ENCODE measurements around the gene TARBP1.

TARBP1 gene

GRCh38 chr1:234458352-234459017 is 20.5 kb downstream of the TARBP1 start:
- H3K9me3 ChIP-seq (ENCODE audit: low read length) = no peaks in the 10 kb centered on the region
- H3K4me1 ChIP-seq (ENCODE audit: insufficient read depth, low read length) = no peaks in the 10 kb centered on the region
- H3K27me3 ChIP-seq (ENCODE audit: control insufficient read depth in 1 of 2, insufficient read depth in 2 of 2, low read length in 2 of 2) = no peaks in the 10 kb centered on the region
- H3K36me3 ChIP-seq (ENCODE audit: insufficient read depth, low read length) = peaks cover 7% of the 10 kb centered on the region
- no peak overlapping the region for H3K9ac ChIP-seq (ENCODE audit: low read length)
- H3K27ac ChIP-seq (ENCODE audit: low read depth, low read length) = no peak overlapping the region
- no peak overlapping the region for H3K4me3 ChIP-seq (ENCODE audit: low read depth in 1 of 2, low read length in 2 of 2)

GRCh38 chr1:234454926-234455325 is 24.1 kb downstream of the TARBP1 start:
- H3K9ac ChIP-seq (ENCODE audit: low read length) = no peak overlapping the region
- no peaks in the 10 kb centered on the region for H3K9me3 ChIP-seq (ENCODE audit: low read length)
- H3K27ac ChIP-seq (ENCODE audit: low read depth, low read length) = no peak overlapping the region
- no peaks in the 10 kb centered on the region for H3K4me1 ChIP-seq (ENCODE audit: insufficient read depth, low read length)
- H3K4me3 ChIP-seq (ENCODE audit: low read depth in 1 of 2, low read length in 2 of 2) = no peak overlapping the region
- peaks cover 7% of the 10 kb centered on the region for H3K36me3 ChIP-seq (ENCODE audit: insufficient read depth, low read length)
- no peaks in the 10 kb centered on the region for H3K27me3 ChIP-seq (ENCODE audit: control insufficient read depth in 1 of 2, insufficient read depth in 2 of 2, low read length in 2 of 2)

- Histone ChIP-seq H3K9me3 (ENCODE audit: low read length) (no peaks in the 10 kb centered on the region), H3K36me3 (ENCODE audit: insufficient read depth, low read length) (peaks cover 7% of the 10 kb centered on the region), H3K9ac (ENCODE audit: low read length) (no peak overlapping the region), H3K4me3 (ENCODE audit: low read depth in 1 of 2, low read length in 2 of 2) (no peak overlapping the region), H3K4me1 (ENCODE audit: insufficient read depth, low read length) (no peaks in the 10 kb centered on the region), H3K27me3 (ENCODE audit: control insufficient read depth in 1 of 2, insufficient read depth in 2 of 2, low read length in 2 of 2) (no peaks in the 10 kb centered on the region), H3K27ac (ENCODE audit: low read depth, low read length) (no peak overlapping the region)
These were observed 26.5 kb downstream of the TARBP1 start for GRCh38 chr1:234452406-234452965.

GRCh38 chr1:234440348-234440747 is 38.6 kb downstream of the TARBP1 start:
- Histone ChIP-seq H3K36me3 (ENCODE audit: insufficient read depth, low read length) (no peaks in the 10 kb centered on the region), H3K4me1 (ENCODE audit: insufficient read depth, low read length) (no peaks in the 10 kb centered on the region), H3K9ac (ENCODE audit: low read length) (no peak overlapping the region), H3K9me3 (ENCODE audit: low read length) (no peaks in the 10 kb centered on the region), H3K4me3 (ENCODE audit: low read depth in 1 of 2, low read length in 2 of 2) (no peak overlapping the region), H3K27ac (ENCODE audit: low read depth, low read length) (no peak overlapping the region), H3K27me3 (ENCODE audit: control insufficient read depth in 1 of 2, insufficient read depth in 2 of 2, low read length in 2 of 2) (no peaks in the 10 kb centered on the region)

- no peak overlapping the region for H3K9ac ChIP-seq (ENCODE audit: low read length)
- no peaks in the 10 kb centered on the region for H3K9me3 ChIP-seq (ENCODE audit: low read length)
- no peaks in the 10 kb centered on the region for H3K36me3 ChIP-seq (ENCODE audit: insufficient read depth, low read length)
- no peaks in the 10 kb centered on the region for H3K27me3 ChIP-seq (ENCODE audit: control insufficient read depth in 1 of 2, insufficient read depth in 2 of 2, low read length in 2 of 2)
- H3K27ac ChIP-seq (ENCODE audit: low read depth, low read length) = no peak overlapping the region
- H3K4me3 ChIP-seq (ENCODE audit: low read depth in 1 of 2, low read length in 2 of 2) = no peak overlapping the region
- H3K4me1 ChIP-seq (ENCODE audit: insufficient read depth, low read length) = no peaks in the 10 kb centered on the region
These were observed 40.4 kb downstream of the TARBP1 start for GRCh38 chr1:234438579-234438978.

- H3K36me3 ChIP-seq (ENCODE audit: insufficient read depth, low read length) = no peaks in the 10 kb centered on the region
- H3K4me1 ChIP-seq (ENCODE audit: insufficient read depth, low read length) = no peaks in the 10 kb centered on the region
- no peak overlapping the region for H3K27ac ChIP-seq (ENCODE audit: low read depth, low read length)
- H3K9ac ChIP-seq (ENCODE audit: low read length) = no peak overlapping the region
- H3K9me3 ChIP-seq (ENCODE audit: low read length) = no peaks in the 10 kb centered on the region
- no peak overlapping the region for H3K4me3 ChIP-seq (ENCODE audit: low read depth in 1 of 2, low read length in 2 of 2)
- no peaks in the 10 kb centered on the region for H3K27me3 ChIP-seq (ENCODE audit: control insufficient read depth in 1 of 2, insufficient read depth in 2 of 2, low read length in 2 of 2)
These were observed 41.4 kb downstream of the TARBP1 start for GRCh38 chr1:234437423-234438171.

- Histone ChIP-seq H3K4me3 (ENCODE audit: low read depth in 1 of 2, low read length in 2 of 2) (no peak overlapping the region), H3K36me3 (ENCODE audit: insufficient read depth, low read length) (no peaks in the 10 kb centered on the region), H3K27me3 (ENCODE audit: control insufficient read depth in 1 of 2, insufficient read depth in 2 of 2, low read length in 2 of 2) (no peaks in the 10 kb centered on the region), H3K9ac (ENCODE audit: low read length) (no peak overlapping the region), H3K4me1 (ENCODE audit: insufficient read depth, low read length) (no peaks in the 10 kb centered on the region), H3K27ac (ENCODE audit: low read depth, low read length) (no peak overlapping the region), H3K9me3 (ENCODE audit: low read length) (no peaks in the 10 kb centered on the region)
These were observed 43.4 kb downstream of the TARBP1 start for GRCh38 chr1:234435620-234436019.

- no peaks in the 10 kb centered on the region for H3K4me1 ChIP-seq (ENCODE audit: insufficient read depth, low read length)
- peaks cover under 1% of the 10 kb centered on the region for H3K36me3 ChIP-seq (ENCODE audit: insufficient read depth, low read length)
- H3K27me3 ChIP-seq (ENCODE audit: control insufficient read depth in 1 of 2, insufficient read depth in 2 of 2, low read length in 2 of 2) = no peaks in the 10 kb centered on the region
- no peaks in the 10 kb centered on the region for H3K9me3 ChIP-seq (ENCODE audit: low read length)
- H3K9ac ChIP-seq (ENCODE audit: low read length) = no peak overlapping the region
- H3K4me3 ChIP-seq (ENCODE audit: low read depth in 1 of 2, low read length in 2 of 2) = no peak overlapping the region
- no peak overlapping the region for H3K27ac ChIP-seq (ENCODE audit: low read depth, low read length)
These were observed 44.3 kb downstream of the TARBP1 start for GRCh38 chr1:234434706-234435105.

GRCh38 chr1:234433563-234434285 is 45.3 kb downstream of the TARBP1 start:
- Histone ChIP-seq H3K27me3 (ENCODE audit: control insufficient read depth in 1 of 2, insufficient read depth in 2 of 2, low read length in 2 of 2) (no peaks in the 10 kb centered on the region), H3K27ac (ENCODE audit: low read depth, low read length) (no peak overlapping the region), H3K4me3 (ENCODE audit: low read depth in 1 of 2, low read length in 2 of 2) (no peak overlapping the region), H3K9me3 (ENCODE audit: low read length) (no peaks in the 10 kb centered on the region), H3K9ac (ENCODE audit: low read length) (no peak overlapping the region), H3K4me1 (ENCODE audit: insufficient read depth, low read length) (no peaks in the 10 kb centered on the region), H3K36me3 (ENCODE audit: insufficient read depth, low read length) (peaks cover 10% of the 10 kb centered on the region)

GRCh38 chr1:234431255-234431654 is 47.7 kb downstream of the TARBP1 start:
- H3K27me3 ChIP-seq (ENCODE audit: control insufficient read depth in 1 of 2, insufficient read depth in 2 of 2, low read length in 2 of 2) = no peaks in the 10 kb centered on the region
- H3K4me3 ChIP-seq (ENCODE audit: low read depth in 1 of 2, low read length in 2 of 2) = no peak overlapping the region
- H3K9me3 ChIP-seq (ENCODE audit: low read length) = no peaks in the 10 kb centered on the region
- peaks cover 13% of the 10 kb centered on the region for H3K36me3 ChIP-seq (ENCODE audit: insufficient read depth, low read length)
- H3K27ac ChIP-seq (ENCODE audit: low read depth, low read length) = no peak overlapping the region
- no peak overlapping the region for H3K9ac ChIP-seq (ENCODE audit: low read length)
- no peaks in the 10 kb centered on the region for H3K4me1 ChIP-seq (ENCODE audit: insufficient read depth, low read length)

GRCh38 chr1:234430691-234431090 is 48.3 kb downstream of the TARBP1 start:
- Histone ChIP-seq H3K9me3 (ENCODE audit: low read length) (no peaks in the 10 kb centered on the region), H3K9ac (ENCODE audit: low read length) (no peak overlapping the region), H3K27me3 (ENCODE audit: control insufficient read depth in 1 of 2, insufficient read depth in 2 of 2, low read length in 2 of 2) (no peaks in the 10 kb centered on the region), H3K4me1 (ENCODE audit: insufficient read depth, low read length) (no peaks in the 10 kb centered on the region), H3K4me3 (ENCODE audit: low read depth in 1 of 2, low read length in 2 of 2) (no peak overlapping the region), H3K27ac (ENCODE audit: low read depth, low read length) (no peak overlapping the region), H3K36me3 (ENCODE audit: insufficient read depth, low read length) (peaks cover 13% of the 10 kb centered on the region)

Data from muscle layer of colon (tissue), 2 donors.